Loucy (cell line): ENCODE measurements around the gene PTPRK.

Experiments
- H2AFZ ChIP-seq: fragments of 200-600 bp; sonication (generic); 2 replicates; pipeline ENCODE4 v1.6.0; 2016; ENCODE audit warnings: antibody characterized with exemption, mild to moderate bottlenecking, low read length, moderate library complexity
- H3F3A ChIP-seq: fragments of 200-600 bp; 2 replicates; pipeline ENCODE4 v1.6.0; 2016; ENCODE audit warnings: antibody characterized with exemption, low read depth, mild to moderate bottlenecking
- H3K27me3 ChIP-seq: fragments of 200-600 bp; sonication (generic); 2 replicates; pipeline ENCODE4 v1.6.1; 2014; ENCODE audit warnings: low read length, mild to moderate bottlenecking; ENCODE audit not compliant: insufficient read depth, poor library complexity, severe bottlenecking
- H3K36me3 ChIP-seq: fragments of 200-600 bp; sonication (generic); 2 replicates; pipeline ENCODE4 v1.6.1; 2016; ENCODE audit warnings: low read length; ENCODE audit not compliant: insufficient read depth
- H3K4me1 ChIP-seq: fragments of 200-600 bp; sonication (generic); 2 replicates; pipeline ENCODE4 v1.5.1; 2014; ENCODE audit warnings: low read length, mild to moderate bottlenecking; ENCODE audit not compliant: insufficient read depth, poor library complexity, severe bottlenecking
- H3K4me2 ChIP-seq: fragments of 200-600 bp; sonication (generic); 2 replicates; pipeline ENCODE4 v1.6.0; 2014; ENCODE audit warnings: antibody characterized with exemption, low read length, low read depth, mild to moderate bottlenecking; ENCODE audit not compliant: poor library complexity, severe bottlenecking
- H3K4me3 ChIP-seq: fragments of 200-600 bp; sonication (generic); 2 replicates; pipeline ENCODE4 v1.5.1; 2014; ENCODE audit warnings: low read length, mild to moderate bottlenecking, mixed read lengths; ENCODE audit not compliant: poor library complexity, severe bottlenecking
- H3K79me2 ChIP-seq: fragments of 200-600 bp; sonication (generic); 2 replicates; pipeline ENCODE4 v1.6.1; 2014; ENCODE audit warnings: low read length; ENCODE audit not compliant: insufficient read depth
- H3K9ac ChIP-seq: fragments of 200-600 bp; sonication (generic); 2 replicates; pipeline ENCODE4 v1.6.0; 2014; ENCODE audit warnings: mild to moderate bottlenecking, low read depth, low read length, moderate library complexity; ENCODE audit not compliant: poor library complexity, severe bottlenecking
- H3K9me2 ChIP-seq: fragments of 200-600 bp; sonication (generic); replicated peaks from 2 replicates; pipeline ENCODE4 v1.6.1; 2016; ENCODE audit warnings: low read depth, low read length, mixed read lengths
- H3K9me3 ChIP-seq: fragments of 200-600 bp; sonication (generic); 2 replicates; pipeline ENCODE4 v1.6.1; 2014; ENCODE audit warnings: mild to moderate bottlenecking, antibody characterized with exemption, low read length, low read depth; ENCODE audit not compliant: insufficient read depth
- H4K20me1 ChIP-seq: fragments of 200-600 bp; sonication (generic); 2 replicates; pipeline ENCODE4 v1.6.0; 2014; ENCODE audit warnings: antibody characterized with exemption, low read length, mild to moderate bottlenecking; ENCODE audit not compliant: insufficient read depth, poor library complexity, severe bottlenecking
- EZH2phosphoT487 ChIP-seq: fragments of 200-600 bp; IDR thresholded peaks from 2 replicates; pipeline ENCODE4 v1.6.1; 2018; ENCODE audit warnings: antibody characterized with exemption, mild to moderate bottlenecking, moderate library complexity, borderline replicate concordance
- TF ChIP-seq, protein P1 (sequence below): fragments of 200-600 bp; sonication (generic); conservative IDR thresholded peaks from 2 replicates; pipeline ENCODE4 v1.5.1; 2014; ENCODE audit warnings: mild to moderate bottlenecking, antibody characterized with exemption, low read length

The PTPRK gene

DNA sequence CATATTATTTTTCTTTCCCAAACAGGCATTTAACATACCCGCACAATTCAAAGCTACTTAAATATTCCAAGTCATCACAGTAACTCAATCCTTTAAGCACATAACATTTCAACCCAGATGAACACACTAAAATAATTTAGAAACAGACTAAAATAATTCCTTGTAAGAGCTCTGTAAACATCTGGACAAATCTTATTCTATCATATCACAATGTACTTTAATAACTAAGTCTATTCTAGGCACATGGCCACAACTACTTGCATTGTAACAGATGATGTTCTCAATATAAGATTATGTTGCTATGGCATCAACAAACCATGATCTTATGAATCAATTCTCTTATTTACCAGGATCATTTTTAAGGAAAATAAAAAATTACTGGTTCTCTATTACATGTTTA is 496.4 kb downstream of the PTPRK start:
- H3K9ac ChIP-seq, result no peak overlapping the region
- H3K9me3 ChIP-seq, result no peaks in the 10 kb centered on the region
- TF ChIP-seq, protein P1, sequence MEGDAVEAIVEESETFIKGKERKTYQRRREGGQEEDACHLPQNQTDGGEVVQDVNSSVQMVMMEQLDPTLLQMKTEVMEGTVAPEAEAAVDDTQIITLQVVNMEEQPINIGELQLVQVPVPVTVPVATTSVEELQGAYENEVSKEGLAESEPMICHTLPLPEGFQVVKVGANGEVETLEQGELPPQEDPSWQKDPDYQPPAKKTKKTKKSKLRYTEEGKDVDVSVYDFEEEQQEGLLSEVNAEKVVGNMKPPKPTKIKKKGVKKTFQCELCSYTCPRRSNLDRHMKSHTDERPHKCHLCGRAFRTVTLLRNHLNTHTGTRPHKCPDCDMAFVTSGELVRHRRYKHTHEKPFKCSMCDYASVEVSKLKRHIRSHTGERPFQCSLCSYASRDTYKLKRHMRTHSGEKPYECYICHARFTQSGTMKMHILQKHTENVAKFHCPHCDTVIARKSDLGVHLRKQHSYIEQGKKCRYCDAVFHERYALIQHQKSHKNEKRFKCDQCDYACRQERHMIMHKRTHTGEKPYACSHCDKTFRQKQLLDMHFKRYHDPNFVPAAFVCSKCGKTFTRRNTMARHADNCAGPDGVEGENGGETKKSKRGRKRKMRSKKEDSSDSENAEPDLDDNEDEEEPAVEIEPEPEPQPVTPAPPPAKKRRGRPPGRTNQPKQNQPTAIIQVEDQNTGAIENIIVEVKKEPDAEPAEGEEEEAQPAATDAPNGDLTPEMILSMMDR, result no peak
- no peaks in the 10 kb centered on the region for H4K20me1 ChIP-seq
- H3K36me3 ChIP-seq, result no peaks in the 10 kb centered on the region
- H3K27me3 ChIP-seq, result no peaks in the 10 kb centered on the region
- no peak overlapping the region for H2AFZ ChIP-seq
- H3K4me2 ChIP-seq, result no peak overlapping the region
- H3K79me2 ChIP-seq, result no peaks in the 10 kb centered on the region
- H3F3A ChIP-seq, result no peaks in the 10 kb centered on the region
- H3K9me2 ChIP-seq, result no peaks in the 10 kb centered on the region
- peaks cover 13% of the 10 kb centered on the region for H3K4me1 ChIP-seq
- no peak overlapping the region for H3K4me3 ChIP-seq

DNA sequence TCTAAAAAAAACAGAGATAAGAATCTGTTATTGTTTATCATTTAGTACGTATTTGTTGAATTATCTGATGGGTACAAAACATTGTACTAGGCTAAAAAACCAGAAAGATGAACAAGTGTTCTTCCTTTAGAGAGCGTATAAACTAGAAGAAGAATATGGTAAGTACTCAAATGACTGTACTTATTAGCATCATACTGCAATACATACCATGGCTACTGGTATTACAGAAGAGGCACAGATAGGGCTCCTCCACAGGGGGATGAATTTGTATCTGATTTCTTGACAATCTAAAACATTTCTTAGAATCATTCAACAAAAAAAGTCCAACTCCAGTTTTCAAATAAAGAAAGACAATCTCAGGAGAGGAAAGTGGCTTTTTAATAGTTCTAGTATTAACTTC is 501.6 kb downstream of the PTPRK start:
- Histone ChIP-seq H3K4me3 (no peak overlapping the region), H3K9ac (no peak overlapping the region), H3K9me2 (no peaks in the 10 kb centered on the region), H3K27me3 (no peaks in the 10 kb centered on the region), H2AFZ (no peak overlapping the region), H3K36me3 (no peaks in the 10 kb centered on the region), H4K20me1 (no peaks in the 10 kb centered on the region), H3K4me1 (no peaks in the 10 kb centered on the region), H3K4me2 (no peak overlapping the region), H3K79me2 (no peaks in the 10 kb centered on the region), H3K9me3 (no peaks in the 10 kb centered on the region), H3F3A (no peaks in the 10 kb centered on the region)
- no peak for TF ChIP-seq EZH2phosphoT487
- TF ChIP-seq, protein P1, result no peak

DNA sequence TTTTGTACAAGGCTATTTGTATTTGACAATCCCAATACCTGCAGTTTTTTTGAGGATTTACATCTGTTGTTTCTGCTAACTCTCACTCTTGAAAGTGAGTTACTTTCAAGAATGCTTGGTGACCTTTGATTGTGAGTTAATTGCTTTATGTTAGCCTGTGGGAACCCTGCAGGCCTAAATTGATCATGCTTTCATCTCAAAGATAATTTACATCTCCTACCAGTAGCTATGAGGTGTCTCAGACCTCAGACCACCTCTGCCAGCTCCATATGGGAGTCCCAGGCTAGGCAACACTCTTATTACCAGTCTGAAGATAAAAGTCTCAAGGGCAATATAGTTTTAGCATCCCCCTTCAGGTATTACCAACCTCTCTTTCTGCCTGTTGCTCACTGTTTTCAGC is 503.1 kb downstream of the PTPRK start:
- no peaks in the 10 kb centered on the region for H3K9me2 ChIP-seq
- H3K36me3 ChIP-seq, result no peaks in the 10 kb centered on the region
- no peak for TF ChIP-seq EZH2phosphoT487
- TF ChIP-seq, protein P1, result no peak
- no peaks in the 10 kb centered on the region for H4K20me1 ChIP-seq
- H3K79me2 ChIP-seq, result no peaks in the 10 kb centered on the region
- no peak overlapping the region for H2AFZ ChIP-seq
- H3K4me1 ChIP-seq, result no peaks in the 10 kb centered on the region
- H3F3A ChIP-seq, result no peaks in the 10 kb centered on the region
- H3K27me3 ChIP-seq, result no peaks in the 10 kb centered on the region
- no peaks in the 10 kb centered on the region for H3K9me3 ChIP-seq
- no peak overlapping the region for H3K4me3 ChIP-seq
- H3K9ac ChIP-seq, result no peak overlapping the region
- H3K4me2 ChIP-seq, result no peak overlapping the region
